HEK293 (cell line): ENCODE results near the gene ENC1.

Experiments used
- CTCF ChIA-PET: fragments of 350-600 bp; formaldehyde crosslinking; extraction: SDS; loops from one replicate; lab custom pipeline; 2021; ENCODE audit warnings: antibody characterized with exemption; lab: Yijun Ruan, JAX
- POLR2A ChIA-PET: fragments of 300-600 bp; formaldehyde crosslinking; extraction: SDS; loops from one replicate; lab custom pipeline; 2020; ENCODE audit warnings: antibody characterized with exemption, inconsistent platforms; lab: Yijun Ruan, JAX
- H3K27ac ChIP-seq: fragments of 200-500 bp; sonication (Bioruptor generic); 2 replicates; pipeline ENCODE4 v1.5.1; 2014; ENCODE audit warnings: low read depth, low read length, control low read depth, inconsistent platforms; ENCODE audit errors: extremely low read depth
- H3K36me3 ChIP-seq, 2 experiments: fragments of 200-500 bp in 1 of 2; sonication (Bioruptor generic) in 1 of 2; 1 replicate in 1 of 2; 2 replicates in 1 of 2; pipeline ENCODE4 v1.5.1; 2014 to 2017; ENCODE audit warnings: inconsistent platforms in 2 of 2, low read length in 2 of 2; ENCODE audit not compliant: control insufficient read depth in 2 of 2, insufficient read depth in 1 of 2
- H3K4me1 ChIP-seq: fragments of 200-500 bp; sonication (Bioruptor generic); 2 replicates; pipeline ENCODE4 v1.5.1; 2014; ENCODE audit warnings: mild to moderate bottlenecking, low read length, inconsistent platforms; ENCODE audit not compliant: control insufficient read depth, insufficient read depth
- H3K4me3 ChIP-seq: 2 replicates; pipeline ENCODE4 v1.5.1; 2011; ENCODE audit warnings: low read depth, mild to moderate bottlenecking, control low read depth, low read length, moderate library complexity
- H3K9me3 ChIP-seq: fragments of 200-500 bp; sonication (Bioruptor generic); 2 replicates; pipeline ENCODE4 v1.5.1; 2014; ENCODE audit warnings: low read depth, low read length, inconsistent platforms; ENCODE audit not compliant: control insufficient read depth, insufficient read depth
- GLIS1 ChIP-seq: fragments of 450-650 bp; formaldehyde crosslinking; IDR thresholded peaks from 2 replicates; pipeline ENCODE4 v1.5.1; 2016; ENCODE audit warnings: missing biosample characterization, missing genetic modification characterization
- KLF10 ChIP-seq: fragments of 450-650 bp; IDR thresholded peaks from 2 replicates; pipeline ENCODE4 v1.5.1; 2018; ENCODE audit warnings: missing biosample characterization, mild to moderate bottlenecking, missing genetic modification characterization
- PRDM4 ChIP-seq: fragments of 450-650 bp; formaldehyde crosslinking; IDR thresholded peaks from 2 replicates; pipeline ENCODE4 v1.5.1; 2017; ENCODE audit warnings: missing biosample characterization, missing genetic modification characterization
- SALL2 ChIP-seq: fragments of 450-650 bp; formaldehyde crosslinking; IDR thresholded peaks from 2 replicates; pipeline ENCODE4 v1.5.0; 2017; ENCODE audit warnings: missing biosample characterization, mild to moderate bottlenecking, missing genetic modification characterization, borderline replicate concordance
- TCF7L2 ChIP-seq: IDR thresholded peaks from 2 replicates; pipeline ENCODE4 v1.6.1; 2011; ENCODE audit warnings: low read depth, mild to moderate bottlenecking, inconsistent platforms, low read length, moderate library complexity, borderline replicate concordance
- TSHZ1 ChIP-seq: fragments of 450-650 bp; formaldehyde crosslinking; IDR thresholded peaks from 2 replicates; pipeline ENCODE4 v1.5.1; 2016; ENCODE audit warnings: missing biosample characterization, missing genetic modification characterization, borderline replicate concordance
- YY2 ChIP-seq: fragments of 450-650 bp; formaldehyde crosslinking; IDR thresholded peaks from 2 replicates; pipeline ENCODE4 v1.5.1; 2016; ENCODE audit warnings: missing biosample characterization, missing genetic modification characterization
- ZBTB6 ChIP-seq: fragments of 450-650 bp; formaldehyde crosslinking; IDR thresholded peaks from 2 replicates; pipeline ENCODE4 v1.5.1; 2017; ENCODE audit warnings: missing biosample characterization, missing genetic modification characterization
- ZNF10 ChIP-seq: fragments of 450-650 bp; formaldehyde crosslinking; IDR thresholded peaks from 2 replicates; pipeline ENCODE4 v1.5.1; 2017; ENCODE audit warnings: missing biosample characterization, missing genetic modification characterization
- ZNF133 ChIP-seq: fragments of 450-650 bp; formaldehyde crosslinking; IDR thresholded peaks from 2 replicates; pipeline ENCODE4 v1.5.1; 2016; ENCODE audit warnings: missing biosample characterization, missing genetic modification characterization
- ZNF184 ChIP-seq: fragments of 450-650 bp; IDR thresholded peaks from 2 replicates; pipeline ENCODE4 v1.5.1; 2018; ENCODE audit warnings: missing biosample characterization, mild to moderate bottlenecking, missing genetic modification characterization
- ZNF24 ChIP-seq: fragments of 450-650 bp; formaldehyde crosslinking; IDR thresholded peaks from 2 replicates; pipeline ENCODE4 v1.5.1; 2016; ENCODE audit warnings: missing biosample characterization, missing genetic modification characterization
- ZNF302 ChIP-seq: fragments of 450-650 bp; formaldehyde crosslinking; IDR thresholded peaks from 2 replicates; pipeline ENCODE4 v1.5.1; 2016; ENCODE audit warnings: missing biosample characterization, missing genetic modification characterization, low read depth
- ZNF449 ChIP-seq: fragments of 450-650 bp; formaldehyde crosslinking; IDR thresholded peaks from 2 replicates; pipeline ENCODE4 v1.5.1; 2017; ENCODE audit warnings: missing biosample characterization, mild to moderate bottlenecking, missing genetic modification characterization, moderate library complexity
- ZNF510 ChIP-seq: fragments of 450-650 bp; formaldehyde crosslinking; IDR thresholded peaks from 2 replicates; pipeline ENCODE4 v1.5.1; 2018; ENCODE audit warnings: mild to moderate bottlenecking, missing genetic modification characterization, missing biosample characterization; ENCODE audit not compliant: insufficient replicate concordance
- ZNF555 ChIP-seq: fragments of 450-650 bp; formaldehyde crosslinking; conservative IDR thresholded peaks from 2 replicates; pipeline ENCODE4 v1.5.1; 2017; ENCODE audit warnings: missing biosample characterization, mild to moderate bottlenecking, missing genetic modification characterization, inconsistent platforms
- ZNF580 ChIP-seq: fragments of 450-650 bp; formaldehyde crosslinking; IDR thresholded peaks from 2 replicates; pipeline ENCODE4 v1.5.1; 2016; ENCODE audit warnings: missing biosample characterization, missing genetic modification characterization
- ZNF610 ChIP-seq: fragments of 450-650 bp; formaldehyde crosslinking; IDR thresholded peaks from 2 replicates; pipeline ENCODE4 v1.5.1; 2016; ENCODE audit warnings: missing biosample characterization, missing genetic modification characterization, borderline replicate concordance
- ZNF626 ChIP-seq: fragments of 450-650 bp; sonication (Bioruptor Pico); formaldehyde crosslinking; IDR thresholded peaks from 2 replicates; pipeline ENCODE4 v1.5.1; 2018; ENCODE audit warnings: missing biosample characterization, missing genetic modification characterization, inconsistent platforms
- ZNF645 ChIP-seq: fragments of 450-650 bp; formaldehyde crosslinking; IDR thresholded peaks from 2 replicates; pipeline ENCODE4; 2016; ENCODE audit warnings: missing biosample characterization, missing genetic modification characterization
- ZNF664 ChIP-seq: fragments of 450-650 bp; formaldehyde crosslinking; IDR thresholded peaks from 2 replicates; pipeline ENCODE4 v1.5.1; 2016; ENCODE audit warnings: missing biosample characterization, missing genetic modification characterization
- ZNF704 ChIP-seq: fragments of 450-650 bp; formaldehyde crosslinking; IDR thresholded peaks from 2 replicates; pipeline ENCODE4 v1.5.1; 2016; ENCODE audit warnings: missing biosample characterization, missing genetic modification characterization

Gene ENC1

GRCh38 chr5:74633695-74634094 is 6.8 kb downstream of the ENC1 start:
- CTCF ChIA-PET, result interaction anchor here (0.7 to 1.0 kb wide), 4 partner anchors 9 to 296 kb away, joined by 3 to 7 read pairs (median 4); no protein-coding TSS in a partner anchor
- TF ChIP-seq ZNF10 (tag by site-specific recombination), result no peak
- peak; percentile 69 for TF ChIP-seq GLIS1 (tag by site-specific recombination)
- TF ChIP-seq ZBTB6 (tag by site-specific recombination), result 0 out of 2 replicates have a peak, but pooled peaks have one; percentile 4
- no peak for TF ChIP-seq ZNF580 (tag by site-specific recombination)
- peaks cover 42% of the 10 kb centered on the region for H3K4me1 ChIP-seq
- POLR2A ChIA-PET, result interaction anchor here (1.3 to 1.5 kb wide), 2 partner anchors 90 to 218 kb away, joined by 3 to 4 read pairs; no protein-coding TSS in a partner anchor
- peaks cover 4 to 46% of the 10 kb centered on the region in 2 experiments for H3K36me3 ChIP-seq
- H3K27ac ChIP-seq, result peak overlapping the region; percentile 17; the same call in 1 of the 2 replicates
- H3K9me3 ChIP-seq, result no peaks in the 10 kb centered on the region
- H3K4me3 ChIP-seq, result no peak overlapping the region

- peaks cover 36% of the 10 kb centered on the region for H3K4me1 ChIP-seq
- no peak overlapping the region for H3K4me3 ChIP-seq
- peak overlapping the region; percentile 93 for H3K27ac ChIP-seq
- CTCF ChIA-PET, result interaction anchor here (0.7 to 1.6 kb wide), 5 partner anchors 8 to 295 kb away, joined by 3 to 7 read pairs (median 5); partner anchors contain the start of gene ENC1
- POLR2A ChIA-PET, result interaction anchor here (0.9 to 3.0 kb wide), 3 partner anchors 8 to 217 kb away, joined by 4 to 29 read pairs (median 5); partner anchors contain the start of gene ENC1
- H3K9me3 ChIP-seq, result no peaks in the 10 kb centered on the region
- H3K36me3 ChIP-seq, result peaks cover 4 to 53% of the 10 kb centered on the region in 2 experiments
- TF ChIP-seq ZNF24 (tag by site-specific recombination) (no peak), ZNF704 (tag by site-specific recombination) (no peak), ZNF664 (tag by site-specific recombination) (no peak), ZNF302 (tag by site-specific recombination) (no peak), GLIS1 (tag by site-specific recombination) (no peak), ZNF610 (no peak), YY2 (tag by site-specific recombination) (no peak), ZNF645 (tag by site-specific recombination) (no peak), ZNF555 (no peak), TCF7L2 (no peak), ZNF184 (tag by site-specific recombination) (no peak), TSHZ1 (tag by site-specific recombination) (no peak), KLF10 (tag by site-specific recombination) (no peak), ZNF449 (tag by site-specific recombination) (no peak), PRDM4 (tag by site-specific recombination) (no peak), ZNF626 (tag by site-specific recombination) (no peak), ZNF133 (tag by site-specific recombination) (no peak), ZNF510 (tag by site-specific recombination) (no peak), SALL2 (tag by site-specific recombination) (no peak)
These were observed 7.6 kb downstream of the ENC1 start for GRCh38 chr5:74632947-74633356.
